Sigmoid colon (tissue), 4 donors: ENCODE results near the gene PIGZ.

Experiments used
- EP300 ChIP-seq, 4 donors: sonication (generic); formaldehyde crosslinking; IDR thresholded peaks; one replicate each; pipeline ENCODE4 v1.6.1; 2017; ENCODE audit warnings: antibody characterized with exemption in 4 of 4
- POLR2A ChIP-seq, 2 donors: fragments of 450-650 bp; IDR thresholded peaks; one replicate each; pipeline ENCODE4 v1.6.1; 2016; ENCODE audit warnings: antibody characterized with exemption in 2 of 2, mild to moderate bottlenecking in 2 of 2, moderate library complexity in 2 of 2
- POLR2AphosphoS5 ChIP-seq, 4 donors: sonication (generic); formaldehyde crosslinking; IDR thresholded peaks; one replicate each; pipeline ENCODE4 v1.6.1; 2017; ENCODE audit warnings: antibody characterized with exemption in 4 of 4
- TF ChIP-seq, protein P1 (sequence below), 4 experiments: fragments of 450-650 bp in 3 of 4; fragments of 200-600 bp in 1 of 4; IDR thresholded peaks; one replicate each; pipeline ENCODE4 v1.5.1; 2016 to 2019; ENCODE audit warnings: antibody characterized with exemption in 4 of 4, mild to moderate bottlenecking in 3 of 4, moderate library complexity in 2 of 4

DNA sequence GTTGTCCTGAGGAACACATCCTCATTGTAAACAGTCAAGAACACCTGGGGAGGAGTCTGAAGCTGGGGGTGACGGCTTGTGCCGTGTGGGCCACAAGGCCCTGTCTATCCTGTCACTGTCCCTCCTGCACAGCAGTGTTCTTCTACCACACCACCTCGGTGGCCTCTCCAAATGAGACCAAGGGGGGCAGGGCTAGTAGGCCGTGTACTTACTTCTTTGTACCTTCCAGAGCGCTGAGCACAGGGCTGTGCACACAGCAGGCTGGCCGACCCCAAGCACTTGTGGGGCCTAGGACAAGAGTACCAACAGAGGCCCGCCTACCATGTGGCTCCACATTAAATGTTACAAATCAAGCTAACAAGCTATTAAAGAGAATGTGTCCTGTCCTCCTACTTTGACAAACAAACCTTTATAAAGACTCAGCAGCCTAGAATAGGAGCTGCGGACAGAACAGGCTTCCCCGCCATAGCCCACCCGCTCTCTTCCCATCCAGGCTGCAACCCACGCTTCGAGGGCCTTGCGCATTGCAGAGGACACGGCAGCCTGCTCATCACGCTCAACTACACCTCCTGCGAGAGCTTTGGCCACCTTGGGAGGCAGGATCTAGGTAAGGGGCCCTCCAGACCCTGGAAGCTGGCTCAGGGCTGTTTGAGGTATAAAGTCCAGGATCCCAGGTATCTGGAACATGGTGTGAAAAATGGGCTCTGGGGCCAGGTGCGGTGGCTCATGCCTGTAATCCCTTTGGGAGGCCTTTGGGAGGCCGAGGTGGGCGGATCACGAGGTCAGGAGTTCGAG, 30.5 kb upstream of the PIGZ start:
- no peak for TF ChIP-seq POLR2AphosphoS5 (IDR thresholded peaks at IDR 0.05)
- TF ChIP-seq, protein P1, sequence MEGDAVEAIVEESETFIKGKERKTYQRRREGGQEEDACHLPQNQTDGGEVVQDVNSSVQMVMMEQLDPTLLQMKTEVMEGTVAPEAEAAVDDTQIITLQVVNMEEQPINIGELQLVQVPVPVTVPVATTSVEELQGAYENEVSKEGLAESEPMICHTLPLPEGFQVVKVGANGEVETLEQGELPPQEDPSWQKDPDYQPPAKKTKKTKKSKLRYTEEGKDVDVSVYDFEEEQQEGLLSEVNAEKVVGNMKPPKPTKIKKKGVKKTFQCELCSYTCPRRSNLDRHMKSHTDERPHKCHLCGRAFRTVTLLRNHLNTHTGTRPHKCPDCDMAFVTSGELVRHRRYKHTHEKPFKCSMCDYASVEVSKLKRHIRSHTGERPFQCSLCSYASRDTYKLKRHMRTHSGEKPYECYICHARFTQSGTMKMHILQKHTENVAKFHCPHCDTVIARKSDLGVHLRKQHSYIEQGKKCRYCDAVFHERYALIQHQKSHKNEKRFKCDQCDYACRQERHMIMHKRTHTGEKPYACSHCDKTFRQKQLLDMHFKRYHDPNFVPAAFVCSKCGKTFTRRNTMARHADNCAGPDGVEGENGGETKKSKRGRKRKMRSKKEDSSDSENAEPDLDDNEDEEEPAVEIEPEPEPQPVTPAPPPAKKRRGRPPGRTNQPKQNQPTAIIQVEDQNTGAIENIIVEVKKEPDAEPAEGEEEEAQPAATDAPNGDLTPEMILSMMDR (IDR thresholded peaks at IDR 0.05): no peak
- TF ChIP-seq POLR2A (IDR thresholded peaks at IDR 0.05): no peak
- no peak for TF ChIP-seq EP300 (IDR thresholded peaks at IDR 0.05)
